ENCODE measurements around the gene FGFR3.

The FGFR3 gene

GRCh38 chr4:1803523-1804423 lies 10.7 kb downstream of the FGFR3 start:
- no peak for DNase-seq

GRCh38 chr4:1804638-1805492 lies 11.8 kb downstream of the FGFR3 start:
- no peak for DNase-seq

GRCh38 chr4:1805493-1806222 lies 12.6 kb downstream of the FGFR3 start:
- DNase-seq = no peak

- DNase-seq = no peak
Observed at GRCh38 chr4:1806223-1806564, 13.1 kb downstream of the FGFR3 start.

- DNase-seq = no peak
Observed at GRCh38 chr4:1806596-1807331, 13.7 kb downstream of the FGFR3 start.

GRCh38 chr4:1807332-1807777 lies 14.3 kb downstream of the FGFR3 start:
- peak in 1 of 2 experiments; percentile 10 for DNase-seq

- no peak for DNase-seq
Observed at GRCh38 chr4:1808396-1808795, 15.3 kb downstream of the FGFR3 start.

GRCh38 chr4:1808851-1809753 lies 16.0 kb downstream of the FGFR3 start:
- no peak for DNase-seq

- peak; percentile 79 to 82 for DNase-seq
Observed at GRCh38 chr4:1809754-1810502, 16.8 kb downstream of the FGFR3 start.

GRCh38 chr4:1810765-1811164 lies 17.7 kb downstream of the FGFR3 start:
- no peak for DNase-seq

- no peak for DNase-seq
Observed at GRCh38 chr4:1812720-1813119, 19.6 kb downstream of the FGFR3 start.

- no peak for DNase-seq
Observed at GRCh38 chr4:1813231-1813630, 20.1 kb downstream of the FGFR3 start.

GRCh38 chr4:1813915-1814314 lies 20.8 kb downstream of the FGFR3 start:
- DNase-seq = no peak

GRCh38 chr4:1814453-1814852 lies 21.4 kb downstream of the FGFR3 start:
- DNase-seq = no peak

GRCh38 chr4:1815096-1815996 lies 22.3 kb downstream of the FGFR3 start:
- DNase-seq = no peak

GRCh38 chr4:1815997-1816860 lies 23.1 kb downstream of the FGFR3 start:
- no peak for DNase-seq

- no peak for DNase-seq
Observed at GRCh38 chr4:1819284-1819683, 26.2 kb downstream of the FGFR3 start.

GRCh38 chr4:1819816-1820215 lies 26.7 kb downstream of the FGFR3 start:
- no peak for DNase-seq
